GM23338 (cell line): ENCODE data around the gene SLCO3A1. TPM values are rescaled to one million over a fixed set of nuclear protein-coding genes. Genes with fewer than 3 reads are reported as not detected.
A peak's percentile ranks its signal among the peaks of the same experiment; 100 is the strongest.

ENCODE experiments used
- ATAC-seq: fragments of 200-7000 bp; cut with Tn5 transposase; 3 replicates; pipeline ENCODE4 v1.9.1; 2020
- DNase-seq: peaks from one replicate; pipeline ENCODE4 v3.0.0-alpha.2; 2015; ENCODE audit warnings: low spot score
- H2AFZ ChIP-seq: fragments of 200-600 bp; sonication (generic); 2 replicates; pipeline ENCODE4 v1.8.0; 2016; ENCODE audit warnings: antibody characterized with exemption, mild to moderate bottlenecking, moderate library complexity
- H3F3A ChIP-seq: fragments of 200-600 bp; sonication (generic); replicated peaks from 2 replicates; pipeline ENCODE4 v1.8.0; 2017; ENCODE audit warnings: antibody characterized with exemption, mixed run types, low read depth
- H3K27ac ChIP-seq: fragments of 200-600 bp; sonication (generic); 2 replicates; pipeline ENCODE4 v1.6.1; 2016; ENCODE audit warnings: low read depth
- H3K27me3 ChIP-seq: fragments of 200-600 bp; sonication (generic); 2 replicates; pipeline ENCODE4 v1.8.0; 2016; ENCODE audit warnings: mild to moderate bottlenecking, mixed run types, moderate library complexity; ENCODE audit not compliant: insufficient read depth
- H3K36me3 ChIP-seq: fragments of 200-600 bp; sonication (generic); 2 replicates; pipeline ENCODE4 v1.8.0; 2016; ENCODE audit warnings: mild to moderate bottlenecking; ENCODE audit not compliant: insufficient read depth
- H3K4me1 ChIP-seq: fragments of 200-600 bp; sonication (generic); 2 replicates; pipeline ENCODE4 v1.8.0; 2016; ENCODE audit warnings: mild to moderate bottlenecking, moderate library complexity; ENCODE audit not compliant: insufficient read depth
- H3K4me2 ChIP-seq: fragments of 200-600 bp; sonication (generic); 2 replicates; pipeline ENCODE4 v1.7.1; 2017; ENCODE audit warnings: mixed run types
- H3K4me3 ChIP-seq: fragments of 200-600 bp; sonication (generic); 2 replicates; pipeline ENCODE4 v1.6.1; 2016; ENCODE audit warnings: mixed run types
- H3K79me2 ChIP-seq: fragments of 200-600 bp; sonication (generic); replicated peaks from 2 replicates; pipeline ENCODE4 v1.8.0; 2017; ENCODE audit warnings: mild to moderate bottlenecking; ENCODE audit not compliant: insufficient read depth
- H3K9me2 ChIP-seq: fragments of 200-600 bp; sonication (generic); 2 replicates; pipeline ENCODE4 v1.8.0; 2017; ENCODE audit not compliant: insufficient read depth
- H4K20me1 ChIP-seq: fragments of 200-600 bp; sonication (generic); replicated peaks from 2 replicates; pipeline ENCODE4 v1.8.0; 2017; ENCODE audit warnings: mild to moderate bottlenecking; ENCODE audit not compliant: insufficient read depth
- H3K27ac Mint-ChIP-seq: 2 replicates; pipeline ENCODE4 v1.8.0; 2020; ENCODE audit warnings: inconsistent platforms, mild to moderate bottlenecking, moderate library complexity, mixed read lengths
- H3K27me3 Mint-ChIP-seq: 3 replicates; pipeline ENCODE4 v1.8.0; 2022; ENCODE audit warnings: low read depth, mild to moderate bottlenecking, moderate library complexity, mixed read lengths, inconsistent platforms; ENCODE audit not compliant: insufficient read depth, poor library complexity
- H3K36me3 Mint-ChIP-seq: 3 replicates; pipeline ENCODE4 v1.8.0; 2021; ENCODE audit warnings: low read depth, mild to moderate bottlenecking, inconsistent platforms, moderate library complexity, mixed read lengths
- H3K4me1 Mint-ChIP-seq: 3 replicates; pipeline ENCODE4 v1.8.0; 2020; ENCODE audit warnings: mild to moderate bottlenecking, inconsistent platforms, mixed read lengths
- H3K4me3 Mint-ChIP-seq: 3 replicates; pipeline ENCODE4 v1.8.0; 2021; ENCODE audit warnings: moderate library complexity, mild to moderate bottlenecking, inconsistent platforms, mixed read lengths
- H3K9me3 Mint-ChIP-seq: 3 replicates; pipeline ENCODE4 v1.8.0; 2020; ENCODE audit warnings: moderate library complexity, mild to moderate bottlenecking, inconsistent platforms, mixed read lengths
- CREB1 ChIP-seq: fragments of 250-450 bp; sonication (Bioruptor Pico); IDR thresholded peaks from 2 replicates; pipeline ENCODE4 v1.5.0; 2020; ENCODE audit warnings: low read depth, mild to moderate bottlenecking, moderate library complexity
- EZH2phosphoT487 ChIP-seq: fragments of 200-600 bp; sonication (generic); IDR thresholded peaks from one replicate; pipeline ENCODE4 v1.8.1; 2018; ENCODE audit warnings: antibody characterized with exemption; ENCODE audit not compliant: unreplicated experiment
- JUNB ChIP-seq: IDR thresholded peaks from one replicate; pipeline ENCODE4 v1.6.1; 2016; ENCODE audit warnings: antibody characterized with exemption; ENCODE audit not compliant: unreplicated experiment
- NANOG ChIP-seq: IDR thresholded peaks from 2 replicates; pipeline ENCODE4 v1.6.1; 2016; ENCODE audit warnings: antibody characterized with exemption, borderline replicate concordance
- ZNF114 ChIP-seq: fragments of 250-450 bp; sonication (Bioruptor Pico); IDR thresholded peaks from 2 replicates; pipeline ENCODE4 v1.5.0; 2020; ENCODE audit warnings: mild to moderate bottlenecking, moderate library complexity
- ZNF331 ChIP-seq: fragments of 250-450 bp; sonication (Bioruptor Pico); IDR thresholded peaks from 2 replicates; pipeline ENCODE4 v1.5.0; 2020; ENCODE audit warnings: low read depth, mild to moderate bottlenecking, moderate library complexity
- polyA plus RNA-seq: library from polyadenylated mRNA; unstranded; fragments of >200 nt; fragmentation: Nextera tagmentation; extraction: Ambion mirVana; gene quantifications from 2 replicates; pipeline ENCODE4 v1.2.1, GENCODE V29; 2016
- total RNA-seq: library from RNA; depleted of rRNA; stranded (reverse); fragments of >200 nt; shearing (Covaris generic); gene quantifications from 2 replicates; pipeline ENCODE4 v1.2.3, GENCODE V29; 2014
- TF ChIP-seq, protein P1 (sequence below): IDR thresholded peaks from one replicate; pipeline ENCODE4 v1.6.1; 2018; ENCODE audit warnings: antibody characterized with exemption; ENCODE audit not compliant: unreplicated experiment
- TF ChIP-seq, protein P2 (sequence below): IDR thresholded peaks from 2 replicates; pipeline ENCODE4 v1.6.1; 2016; ENCODE audit warnings: antibody characterized with exemption
- TF ChIP-seq, protein P3 (sequence below), 2 experiments: fragments of 200-600 bp in 1 of 2; sonication (generic) in 1 of 2; conservative IDR thresholded peaks; 2 replicates each; pipeline versions ENCODE4 v1.5.1 to v1.6.1; 2016 to 2017; ENCODE audit warnings: antibody characterized with exemption in 2 of 2, low read depth in 2 of 2, mild to moderate bottlenecking in 2 of 2, moderate library complexity in 1 of 2

Gene SLCO3A1
- total and polyA plus RNA-seq, 2 experiments from 2014 or later: 7.3 to 9.4 TPM

DNA sequence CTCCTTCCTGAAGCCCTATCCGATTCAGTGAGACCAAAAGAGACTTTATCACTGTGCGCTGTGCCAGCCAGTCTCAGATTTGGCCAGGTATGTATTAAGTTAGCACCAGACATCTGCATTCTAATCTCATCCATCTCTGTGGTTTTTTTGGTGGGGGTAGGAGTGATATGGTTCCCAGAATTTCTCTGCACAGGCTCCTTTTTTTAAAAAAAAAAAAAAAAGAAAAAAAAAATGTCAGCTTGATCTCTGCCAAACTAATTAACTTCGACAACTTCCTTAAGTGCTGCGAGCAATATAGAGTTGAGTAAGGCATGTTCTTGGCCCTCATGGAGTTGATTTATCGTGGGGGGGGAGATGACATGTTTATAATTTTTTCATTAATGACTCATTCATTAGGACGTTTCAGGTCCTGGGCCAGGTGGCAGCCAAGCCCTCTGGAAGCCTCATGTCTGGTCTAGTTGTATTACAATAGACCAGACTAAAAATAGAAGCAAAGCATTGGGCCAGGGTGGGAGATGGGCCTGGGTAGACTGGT lies 12.9 kb downstream of the SLCO3A1 start (continued):
- TF ChIP-seq, protein P1, sequence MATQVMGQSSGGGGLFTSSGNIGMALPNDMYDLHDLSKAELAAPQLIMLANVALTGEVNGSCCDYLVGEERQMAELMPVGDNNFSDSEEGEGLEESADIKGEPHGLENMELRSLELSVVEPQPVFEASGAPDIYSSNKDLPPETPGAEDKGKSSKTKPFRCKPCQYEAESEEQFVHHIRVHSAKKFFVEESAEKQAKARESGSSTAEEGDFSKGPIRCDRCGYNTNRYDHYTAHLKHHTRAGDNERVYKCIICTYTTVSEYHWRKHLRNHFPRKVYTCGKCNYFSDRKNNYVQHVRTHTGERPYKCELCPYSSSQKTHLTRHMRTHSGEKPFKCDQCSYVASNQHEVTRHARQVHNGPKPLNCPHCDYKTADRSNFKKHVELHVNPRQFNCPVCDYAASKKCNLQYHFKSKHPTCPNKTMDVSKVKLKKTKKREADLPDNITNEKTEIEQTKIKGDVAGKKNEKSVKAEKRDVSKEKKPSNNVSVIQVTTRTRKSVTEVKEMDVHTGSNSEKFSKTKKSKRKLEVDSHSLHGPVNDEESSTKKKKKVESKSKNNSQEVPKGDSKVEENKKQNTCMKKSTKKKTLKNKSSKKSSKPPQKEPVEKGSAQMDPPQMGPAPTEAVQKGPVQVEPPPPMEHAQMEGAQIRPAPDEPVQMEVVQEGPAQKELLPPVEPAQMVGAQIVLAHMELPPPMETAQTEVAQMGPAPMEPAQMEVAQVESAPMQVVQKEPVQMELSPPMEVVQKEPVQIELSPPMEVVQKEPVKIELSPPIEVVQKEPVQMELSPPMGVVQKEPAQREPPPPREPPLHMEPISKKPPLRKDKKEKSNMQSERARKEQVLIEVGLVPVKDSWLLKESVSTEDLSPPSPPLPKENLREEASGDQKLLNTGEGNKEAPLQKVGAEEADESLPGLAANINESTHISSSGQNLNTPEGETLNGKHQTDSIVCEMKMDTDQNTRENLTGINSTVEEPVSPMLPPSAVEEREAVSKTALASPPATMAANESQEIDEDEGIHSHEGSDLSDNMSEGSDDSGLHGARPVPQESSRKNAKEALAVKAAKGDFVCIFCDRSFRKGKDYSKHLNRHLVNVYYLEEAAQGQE: no peak
- TF ChIP-seq, protein P2, sequence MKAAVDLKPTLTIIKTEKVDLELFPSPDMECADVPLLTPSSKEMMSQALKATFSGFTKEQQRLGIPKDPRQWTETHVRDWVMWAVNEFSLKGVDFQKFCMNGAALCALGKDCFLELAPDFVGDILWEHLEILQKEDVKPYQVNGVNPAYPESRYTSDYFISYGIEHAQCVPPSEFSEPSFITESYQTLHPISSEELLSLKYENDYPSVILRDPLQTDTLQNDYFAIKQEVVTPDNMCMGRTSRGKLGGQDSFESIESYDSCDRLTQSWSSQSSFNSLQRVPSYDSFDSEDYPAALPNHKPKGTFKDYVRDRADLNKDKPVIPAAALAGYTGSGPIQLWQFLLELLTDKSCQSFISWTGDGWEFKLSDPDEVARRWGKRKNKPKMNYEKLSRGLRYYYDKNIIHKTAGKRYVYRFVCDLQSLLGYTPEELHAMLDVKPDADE: no peak

DNA sequence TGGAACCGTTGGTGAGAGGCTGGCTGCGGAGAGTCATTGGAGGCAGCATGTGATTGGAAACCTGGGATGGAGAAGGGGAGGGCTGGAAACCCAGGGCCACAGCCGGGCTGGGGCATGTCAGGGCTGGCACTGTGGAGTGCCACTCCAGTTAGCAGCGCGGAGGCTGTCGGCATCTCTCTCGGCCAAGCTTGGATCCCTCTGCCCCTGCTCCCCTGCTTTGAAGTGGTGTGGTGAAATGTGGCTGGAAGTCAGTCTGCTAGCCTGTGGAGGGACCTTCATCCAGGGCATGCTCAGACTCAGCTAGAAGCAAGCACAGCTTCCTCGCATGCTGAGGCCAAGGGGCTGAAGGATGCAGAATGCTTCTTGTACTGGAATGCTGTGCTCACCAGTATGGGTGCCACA lies 13.5 kb downstream of the SLCO3A1 start:
- peaks cover 2% of the 10 kb centered on the region for H3K27me3 Mint-ChIP-seq
- TF ChIP-seq EZH2phosphoT487 (no peak), NANOG (no peak), ZNF114 (CRISPR knock-in tag) (no peak), JUNB (no peak), ZNF331 (CRISPR knock-in tag) (no peak), CREB1 (CRISPR knock-in tag) (no peak)
- TF ChIP-seq, protein P2: no peak
- TF ChIP-seq, protein P1: no peak
- TF ChIP-seq, protein P3, sequence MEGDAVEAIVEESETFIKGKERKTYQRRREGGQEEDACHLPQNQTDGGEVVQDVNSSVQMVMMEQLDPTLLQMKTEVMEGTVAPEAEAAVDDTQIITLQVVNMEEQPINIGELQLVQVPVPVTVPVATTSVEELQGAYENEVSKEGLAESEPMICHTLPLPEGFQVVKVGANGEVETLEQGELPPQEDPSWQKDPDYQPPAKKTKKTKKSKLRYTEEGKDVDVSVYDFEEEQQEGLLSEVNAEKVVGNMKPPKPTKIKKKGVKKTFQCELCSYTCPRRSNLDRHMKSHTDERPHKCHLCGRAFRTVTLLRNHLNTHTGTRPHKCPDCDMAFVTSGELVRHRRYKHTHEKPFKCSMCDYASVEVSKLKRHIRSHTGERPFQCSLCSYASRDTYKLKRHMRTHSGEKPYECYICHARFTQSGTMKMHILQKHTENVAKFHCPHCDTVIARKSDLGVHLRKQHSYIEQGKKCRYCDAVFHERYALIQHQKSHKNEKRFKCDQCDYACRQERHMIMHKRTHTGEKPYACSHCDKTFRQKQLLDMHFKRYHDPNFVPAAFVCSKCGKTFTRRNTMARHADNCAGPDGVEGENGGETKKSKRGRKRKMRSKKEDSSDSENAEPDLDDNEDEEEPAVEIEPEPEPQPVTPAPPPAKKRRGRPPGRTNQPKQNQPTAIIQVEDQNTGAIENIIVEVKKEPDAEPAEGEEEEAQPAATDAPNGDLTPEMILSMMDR (conservative IDR thresholded peaks at IDR 0.05; ENCODE audit: low read depth in 2 of 2): no peak

More for the DNA sequence above, 13.5 kb downstream of the SLCO3A1 start:
- H3K27ac Mint-ChIP-seq: 0 out of 2 replicates have a peak overlapping the region, but pooled peaks have one; percentile 27
- Histone ChIP-seq H3K36me3 (no peaks in the 10 kb centered on the region), H3K4me2 (no peak overlapping the region), H3K9me2 (peaks cover 5% of the 10 kb centered on the region; the same call in 1 of the 2 replicates), H3K79me2 (peaks cover 74% of the 10 kb centered on the region), H3K4me3 (no peak overlapping the region), H2AFZ (no peak overlapping the region), H3F3A (no peaks in the 10 kb centered on the region), H3K27ac (no peak overlapping the region), H3K27me3 (no peaks in the 10 kb centered on the region), H3K4me1 (peaks cover 25% of the 10 kb centered on the region), H4K20me1 (no peaks in the 10 kb centered on the region)
- peaks cover 41% of the 10 kb centered on the region for H3K4me1 Mint-ChIP-seq
- peaks cover 3% of the 10 kb centered on the region; the same call in 2 of the 3 replicates for H3K9me3 Mint-ChIP-seq
- H3K36me3 Mint-ChIP-seq: peaks cover 9% of the 10 kb centered on the region; the same call in 2 of the 3 replicates
- ATAC-seq (peak; percentile 45), DNase-seq (no peak)
- no peak overlapping the region for H3K4me3 Mint-ChIP-seq
